Sigmoid colon (tissue), 3 donors: ENCODE results near the gene NXPH2.

Source experiments
- POLR2A ChIP-seq, 2 donors: fragments of 450-650 bp; IDR thresholded peaks; one replicate each; pipeline ENCODE4 v1.6.1; 2016; ENCODE audit warnings: antibody characterized with exemption in 2 of 2, mild to moderate bottlenecking in 2 of 2, moderate library complexity in 2 of 2
- TF ChIP-seq, protein P1 (sequence below), 4 experiments: fragments of 450-650 bp in 3 of 4; fragments of 200-600 bp in 1 of 4; IDR thresholded peaks; one replicate each; pipeline ENCODE4 v1.5.1; 2016 to 2019; ENCODE audit warnings: antibody characterized with exemption in 4 of 4, mild to moderate bottlenecking in 3 of 4, moderate library complexity in 2 of 4

DNA sequence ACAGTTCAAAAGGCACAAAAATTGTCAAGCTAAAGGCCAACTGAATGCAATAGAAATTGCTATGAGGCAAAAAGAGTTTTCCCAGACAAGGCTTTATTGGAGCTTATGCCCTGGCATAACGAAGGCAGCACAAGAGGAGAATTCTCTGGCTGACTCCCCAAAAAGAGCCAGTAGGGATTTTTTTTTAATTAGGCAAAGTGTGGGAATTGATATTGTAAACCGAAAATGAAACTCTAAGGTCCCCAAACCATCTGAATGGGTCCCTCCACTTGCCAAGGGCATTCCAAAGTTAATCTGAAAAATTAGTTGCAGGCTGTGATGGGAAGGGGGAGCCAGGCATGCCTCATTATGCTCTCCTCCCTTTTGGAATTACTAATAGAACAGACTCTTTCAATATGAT, 159.8 kb downstream of the NXPH2 start:
- no peak for TF ChIP-seq POLR2A (IDR thresholded peaks at IDR 0.05)
- TF ChIP-seq, protein P1, sequence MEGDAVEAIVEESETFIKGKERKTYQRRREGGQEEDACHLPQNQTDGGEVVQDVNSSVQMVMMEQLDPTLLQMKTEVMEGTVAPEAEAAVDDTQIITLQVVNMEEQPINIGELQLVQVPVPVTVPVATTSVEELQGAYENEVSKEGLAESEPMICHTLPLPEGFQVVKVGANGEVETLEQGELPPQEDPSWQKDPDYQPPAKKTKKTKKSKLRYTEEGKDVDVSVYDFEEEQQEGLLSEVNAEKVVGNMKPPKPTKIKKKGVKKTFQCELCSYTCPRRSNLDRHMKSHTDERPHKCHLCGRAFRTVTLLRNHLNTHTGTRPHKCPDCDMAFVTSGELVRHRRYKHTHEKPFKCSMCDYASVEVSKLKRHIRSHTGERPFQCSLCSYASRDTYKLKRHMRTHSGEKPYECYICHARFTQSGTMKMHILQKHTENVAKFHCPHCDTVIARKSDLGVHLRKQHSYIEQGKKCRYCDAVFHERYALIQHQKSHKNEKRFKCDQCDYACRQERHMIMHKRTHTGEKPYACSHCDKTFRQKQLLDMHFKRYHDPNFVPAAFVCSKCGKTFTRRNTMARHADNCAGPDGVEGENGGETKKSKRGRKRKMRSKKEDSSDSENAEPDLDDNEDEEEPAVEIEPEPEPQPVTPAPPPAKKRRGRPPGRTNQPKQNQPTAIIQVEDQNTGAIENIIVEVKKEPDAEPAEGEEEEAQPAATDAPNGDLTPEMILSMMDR (IDR thresholded peaks at IDR 0.05): no peak
